MCF 10A (cell line): ENCODE measurements around the gene ADISSP. TPM values are rescaled to one million over a fixed set of nuclear protein-coding genes. Genes with fewer than 3 reads are reported as not detected.
A peak's percentile ranks its signal among the peaks of the same experiment; 100 is the strongest.

Experiments
- BruUV-seq: library from RNA; stranded (reverse); fragments of 400-500 nt; replicated peaks from 2 replicates; lab custom pipeline; 2021; lab: Mats Ljungman, UMichigan
- CTCF ChIA-PET: fragments of 300-600 bp; sonication (Branson Sonifier 250); formaldehyde crosslinking; extraction: SDS; loops from one replicate; lab custom pipeline; 2021; ENCODE audit warnings: antibody characterized with exemption, inconsistent platforms; lab: Yijun Ruan, JAX
- POLR2A ChIA-PET: fragments of 300-600, 350-650 bp; sonication (Branson Sonifier 250); formaldehyde crosslinking; extraction: SDS; loops from one replicate; lab custom pipeline; 2020; ENCODE audit warnings: antibody characterized with exemption, inconsistent platforms; lab: Yijun Ruan, JAX
- DNase-seq: peaks from one replicate; pipeline ENCODE4 v3.0.0-alpha.2; 2018; ENCODE audit not compliant: unreplicated experiment
- H3K27ac Mint-ChIP-seq: one replicate; pipeline ENCODE4 v1.8.0; 2022; ENCODE audit warnings: mild to moderate bottlenecking, low read depth, mixed read lengths; ENCODE audit not compliant: unreplicated experiment
- H3K27me3 Mint-ChIP-seq: one replicate; pipeline ENCODE4 v1.8.0; 2022; ENCODE audit warnings: mixed read lengths; ENCODE audit not compliant: insufficient read depth, unreplicated experiment
- H3K36me3 Mint-ChIP-seq: one replicate; pipeline ENCODE4 v1.8.0; 2022; ENCODE audit warnings: mild to moderate bottlenecking, moderate library complexity, mixed read lengths; ENCODE audit not compliant: insufficient read depth, unreplicated experiment
- H3K4me1 Mint-ChIP-seq: one replicate; pipeline ENCODE4 v1.8.0; 2022; ENCODE audit warnings: mixed read lengths; ENCODE audit not compliant: insufficient read depth, unreplicated experiment
- H3K4me3 Mint-ChIP-seq: one replicate; pipeline ENCODE4 v1.8.0; 2022; ENCODE audit warnings: mild to moderate bottlenecking, moderate library complexity, mixed read lengths; ENCODE audit not compliant: unreplicated experiment
- H3K9me3 Mint-ChIP-seq: one replicate; pipeline ENCODE4 v1.8.0; 2022; ENCODE audit warnings: mixed read lengths; ENCODE audit not compliant: unreplicated experiment
- intact Hi-C: fragments of 100-400 bp; cut with micrococcal nuclease; formaldehyde crosslinking; loops from 2 replicates; pipeline ENCODE4 v1.14.1; 2022
- total RNA-seq: library from RNA; stranded (reverse); gene quantifications from 2 replicates; pipeline ENCODE4 v1.2.3, GENCODE V29; 2022
- TF ChIP-seq, protein P1 (sequence below): fragments of 200-600 bp; IDR thresholded peaks from one replicate; pipeline ENCODE4 v1.8.0; 2022; ENCODE audit warnings: antibody characterized with exemption, mild to moderate bottlenecking; ENCODE audit not compliant: unreplicated experiment

ADISSP gene
- total RNA-seq, 1 experiment from 2014 or later: 58.8 TPM

DNA sequence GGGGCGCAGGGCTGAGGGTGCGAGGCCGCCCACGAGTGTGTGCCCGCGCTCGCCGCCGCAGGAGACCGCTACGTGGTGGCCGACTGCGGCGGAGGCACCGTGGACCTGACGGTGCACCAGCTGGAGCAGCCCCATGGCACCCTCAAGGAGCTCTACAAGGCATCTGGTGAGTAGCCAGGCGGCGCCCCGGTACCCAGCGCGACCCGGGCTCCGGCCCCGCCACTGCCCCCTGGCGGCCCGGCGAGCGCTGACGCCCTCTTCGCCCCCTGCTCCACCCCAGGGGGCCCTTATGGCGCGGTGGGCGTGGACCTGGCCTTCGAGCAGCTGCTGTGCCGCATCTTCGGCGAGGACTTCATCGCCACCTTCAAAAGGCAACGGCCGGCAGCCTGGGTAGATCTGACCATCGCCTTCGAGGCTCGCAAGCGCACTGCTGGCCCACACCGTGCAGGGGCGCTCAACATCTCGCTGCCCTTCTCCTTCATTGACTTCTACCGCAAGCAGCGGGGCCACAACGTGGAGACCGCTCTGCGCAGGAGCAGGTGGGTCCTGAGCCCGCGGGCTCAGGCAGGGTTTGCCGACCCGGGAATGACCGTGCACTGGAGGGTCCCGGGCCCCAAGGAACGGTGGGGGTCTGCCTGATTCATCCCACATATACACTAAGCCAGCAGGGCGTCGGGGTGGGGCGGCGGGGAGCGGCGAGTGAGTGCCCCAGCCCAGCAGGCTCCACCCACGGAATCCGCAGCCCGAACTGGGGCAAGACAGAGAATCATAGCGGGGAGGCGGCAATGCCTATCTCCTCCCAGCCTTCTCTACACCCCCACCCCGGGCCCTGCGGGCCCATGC is 17.6 kb downstream of the ADISSP start:
- POLR2A ChIA-PET: interaction anchor here (0.9 kb wide), 1 partner anchor 541 kb away, joined by 3 read pairs; the partner anchor contains the start of gene ITPA
- TF ChIP-seq, protein P1, sequence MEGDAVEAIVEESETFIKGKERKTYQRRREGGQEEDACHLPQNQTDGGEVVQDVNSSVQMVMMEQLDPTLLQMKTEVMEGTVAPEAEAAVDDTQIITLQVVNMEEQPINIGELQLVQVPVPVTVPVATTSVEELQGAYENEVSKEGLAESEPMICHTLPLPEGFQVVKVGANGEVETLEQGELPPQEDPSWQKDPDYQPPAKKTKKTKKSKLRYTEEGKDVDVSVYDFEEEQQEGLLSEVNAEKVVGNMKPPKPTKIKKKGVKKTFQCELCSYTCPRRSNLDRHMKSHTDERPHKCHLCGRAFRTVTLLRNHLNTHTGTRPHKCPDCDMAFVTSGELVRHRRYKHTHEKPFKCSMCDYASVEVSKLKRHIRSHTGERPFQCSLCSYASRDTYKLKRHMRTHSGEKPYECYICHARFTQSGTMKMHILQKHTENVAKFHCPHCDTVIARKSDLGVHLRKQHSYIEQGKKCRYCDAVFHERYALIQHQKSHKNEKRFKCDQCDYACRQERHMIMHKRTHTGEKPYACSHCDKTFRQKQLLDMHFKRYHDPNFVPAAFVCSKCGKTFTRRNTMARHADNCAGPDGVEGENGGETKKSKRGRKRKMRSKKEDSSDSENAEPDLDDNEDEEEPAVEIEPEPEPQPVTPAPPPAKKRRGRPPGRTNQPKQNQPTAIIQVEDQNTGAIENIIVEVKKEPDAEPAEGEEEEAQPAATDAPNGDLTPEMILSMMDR: peak; percentile 74
- DNase-seq: no peak
- Mint-ChIP-seq H3K4me3 (no peak overlapping the region), H3K27me3 (peaks cover under 1% of the 10 kb centered on the region), H3K4me1 (no peaks in the 10 kb centered on the region), H3K36me3 (peaks cover 7% of the 10 kb centered on the region), H3K9me3 (no peaks in the 10 kb centered on the region), H3K27ac (no peak overlapping the region)
- BruUV-seq: no TSS peak
- intact Hi-C loops: loop anchor here (2.0 kb wide), 1 partner anchor 33 kb away; no protein-coding TSS in a partner anchor
- CTCF ChIA-PET: interaction anchor here (0.5 to 1.8 kb wide), 12 partner anchors 8 to 429 kb away, joined by 3 to 18 read pairs (median 4); partner anchors contain the start of gene ADISSP

- peaks cover 7% of the 10 kb centered on the region for H3K36me3 Mint-ChIP-seq
- no peaks in the 10 kb centered on the region for H3K4me1 Mint-ChIP-seq
- H3K4me3 Mint-ChIP-seq: no peak overlapping the region
- no peak overlapping the region for H3K27ac Mint-ChIP-seq
- POLR2A ChIA-PET: interaction anchor here (2.4 kb wide), 1 partner anchor 18 kb away, joined by 7 read pairs; the partner anchor contains the start of gene ADISSP
- peaks cover 8% of the 10 kb centered on the region for H3K27me3 Mint-ChIP-seq
- no TSS peak for BruUV-seq
- DNase-seq: no peak
- intact Hi-C loops: loop anchor here (2.0 kb wide), 1 partner anchor 32 kb away; no protein-coding TSS in a partner anchor
- no peaks in the 10 kb centered on the region for H3K9me3 Mint-ChIP-seq
- TF ChIP-seq, protein P1: no peak
- CTCF ChIA-PET: interaction anchor here (0.5 to 1.8 kb wide), 11 partner anchors 9 to 430 kb away, joined by 3 to 11 read pairs (median 4); no protein-coding TSS in a partner anchor
Observed at GRCh38 chr20:3749087-3749688, 18.4 kb downstream of the ADISSP start.

DNA sequence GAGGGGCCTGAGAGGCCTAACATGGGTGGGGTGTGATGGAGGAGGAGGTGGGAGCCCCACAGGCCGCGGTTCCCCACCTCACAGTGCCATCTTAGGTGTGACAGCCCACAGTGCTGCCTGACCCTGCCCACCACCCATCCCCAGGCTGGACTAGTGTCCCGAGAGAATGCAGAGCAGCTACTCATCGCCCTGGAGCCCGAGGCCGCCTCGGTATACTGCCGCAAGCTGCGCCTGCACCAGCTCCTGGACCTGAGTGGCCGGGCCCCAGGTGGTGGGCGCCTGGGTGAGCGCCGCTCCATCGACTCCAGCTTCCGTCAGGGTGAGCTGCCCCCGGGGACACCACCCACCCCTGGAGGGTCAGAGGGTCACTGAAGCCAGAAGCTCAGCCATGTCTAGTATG is 19.5 kb downstream of the ADISSP start:
- TF ChIP-seq, protein P1: no peak
- Mint-ChIP-seq H3K27me3 (peaks cover 11% of the 10 kb centered on the region), H3K36me3 (peaks cover 7% of the 10 kb centered on the region)

More for the DNA sequence above, 19.5 kb downstream of the ADISSP start:
- intact Hi-C loops: loop anchor here (2.0 kb wide), 1 partner anchor 31 kb away; no protein-coding TSS in a partner anchor
- Mint-ChIP-seq H3K4me3 (no peak overlapping the region), H3K9me3 (no peaks in the 10 kb centered on the region), H3K4me1 (no peaks in the 10 kb centered on the region), H3K27ac (no peak overlapping the region)
- no peak for DNase-seq
- no TSS peak for BruUV-seq
- POLR2A ChIA-PET: interaction anchor here (2.4 kb wide), 1 partner anchor 19 kb away, joined by 7 read pairs; the partner anchor contains the start of gene ADISSP
- CTCF ChIA-PET: interaction anchor here (0.8 to 2.3 kb wide), 10 partner anchors 9 to 109 kb away, joined by 3 to 12 read pairs (median 4); partner anchors contain the start of genes ADISSP and CENPB
